22Rv1 (cell line): ENCODE data around the gene LRMDA.

Experiments used
- H3K27ac ChIP-seq: fragments of 450-650 bp; 2 replicates; pipeline ENCODE4 v1.5.1; 2017
- ZFX ChIP-seq: fragments of 450-650 bp; IDR thresholded peaks from 2 replicates; pipeline ENCODE4 v1.6.1; 2017; ENCODE audit warnings: antibody characterized with exemption, borderline replicate concordance
- TF ChIP-seq, protein P1 (sequence below): fragments of 450-650 bp; IDR thresholded peaks from 2 replicates; pipeline ENCODE4 v1.5.1; 2017; ENCODE audit warnings: mild to moderate bottlenecking

LRMDA gene

DNA sequence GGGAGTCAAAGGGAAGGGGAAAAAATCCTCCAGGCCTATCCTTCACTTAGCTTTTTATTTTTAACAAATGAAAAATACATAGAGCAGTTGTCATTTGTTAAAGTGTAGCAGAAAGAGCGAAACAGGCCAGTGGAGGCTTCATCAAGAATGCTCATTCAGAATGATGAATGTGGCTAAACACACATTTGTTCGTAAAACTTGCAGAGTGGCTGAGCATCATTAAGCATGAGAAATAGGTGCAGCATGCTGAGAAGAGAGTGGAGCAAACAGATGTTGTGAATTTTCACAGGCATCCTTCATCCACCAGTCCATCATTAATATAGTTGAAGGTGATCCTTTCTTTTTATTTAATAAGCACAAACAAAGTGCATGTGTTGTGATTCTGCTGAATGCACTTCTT lies 407.6 kb downstream of the LRMDA start:
- no peak overlapping the region for H3K27ac ChIP-seq
- TF ChIP-seq, protein P1, sequence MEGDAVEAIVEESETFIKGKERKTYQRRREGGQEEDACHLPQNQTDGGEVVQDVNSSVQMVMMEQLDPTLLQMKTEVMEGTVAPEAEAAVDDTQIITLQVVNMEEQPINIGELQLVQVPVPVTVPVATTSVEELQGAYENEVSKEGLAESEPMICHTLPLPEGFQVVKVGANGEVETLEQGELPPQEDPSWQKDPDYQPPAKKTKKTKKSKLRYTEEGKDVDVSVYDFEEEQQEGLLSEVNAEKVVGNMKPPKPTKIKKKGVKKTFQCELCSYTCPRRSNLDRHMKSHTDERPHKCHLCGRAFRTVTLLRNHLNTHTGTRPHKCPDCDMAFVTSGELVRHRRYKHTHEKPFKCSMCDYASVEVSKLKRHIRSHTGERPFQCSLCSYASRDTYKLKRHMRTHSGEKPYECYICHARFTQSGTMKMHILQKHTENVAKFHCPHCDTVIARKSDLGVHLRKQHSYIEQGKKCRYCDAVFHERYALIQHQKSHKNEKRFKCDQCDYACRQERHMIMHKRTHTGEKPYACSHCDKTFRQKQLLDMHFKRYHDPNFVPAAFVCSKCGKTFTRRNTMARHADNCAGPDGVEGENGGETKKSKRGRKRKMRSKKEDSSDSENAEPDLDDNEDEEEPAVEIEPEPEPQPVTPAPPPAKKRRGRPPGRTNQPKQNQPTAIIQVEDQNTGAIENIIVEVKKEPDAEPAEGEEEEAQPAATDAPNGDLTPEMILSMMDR: no peak
- no peak for TF ChIP-seq ZFX

DNA sequence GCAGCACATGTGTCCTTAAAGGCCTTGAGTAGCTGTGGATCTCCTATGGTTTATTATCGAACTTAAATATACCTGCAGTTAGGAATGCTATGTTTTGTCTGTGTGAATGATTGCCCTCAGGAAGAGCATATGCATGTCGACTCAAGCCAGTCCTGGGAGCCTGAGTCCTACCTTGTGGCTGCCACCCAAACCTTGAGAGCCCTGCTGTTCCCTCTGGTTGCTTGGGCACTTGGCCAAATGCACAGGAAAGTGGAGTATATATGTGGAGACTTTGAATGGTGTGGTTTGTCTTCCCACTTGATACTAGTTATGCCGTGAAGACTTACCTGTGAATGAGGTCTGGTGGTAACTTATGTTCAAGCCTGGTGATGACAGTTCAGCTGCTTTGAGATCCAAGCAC lies 409.8 kb downstream of the LRMDA start:
- TF ChIP-seq, protein P1: no peak
- no peak for TF ChIP-seq ZFX
- no peak overlapping the region for H3K27ac ChIP-seq

DNA sequence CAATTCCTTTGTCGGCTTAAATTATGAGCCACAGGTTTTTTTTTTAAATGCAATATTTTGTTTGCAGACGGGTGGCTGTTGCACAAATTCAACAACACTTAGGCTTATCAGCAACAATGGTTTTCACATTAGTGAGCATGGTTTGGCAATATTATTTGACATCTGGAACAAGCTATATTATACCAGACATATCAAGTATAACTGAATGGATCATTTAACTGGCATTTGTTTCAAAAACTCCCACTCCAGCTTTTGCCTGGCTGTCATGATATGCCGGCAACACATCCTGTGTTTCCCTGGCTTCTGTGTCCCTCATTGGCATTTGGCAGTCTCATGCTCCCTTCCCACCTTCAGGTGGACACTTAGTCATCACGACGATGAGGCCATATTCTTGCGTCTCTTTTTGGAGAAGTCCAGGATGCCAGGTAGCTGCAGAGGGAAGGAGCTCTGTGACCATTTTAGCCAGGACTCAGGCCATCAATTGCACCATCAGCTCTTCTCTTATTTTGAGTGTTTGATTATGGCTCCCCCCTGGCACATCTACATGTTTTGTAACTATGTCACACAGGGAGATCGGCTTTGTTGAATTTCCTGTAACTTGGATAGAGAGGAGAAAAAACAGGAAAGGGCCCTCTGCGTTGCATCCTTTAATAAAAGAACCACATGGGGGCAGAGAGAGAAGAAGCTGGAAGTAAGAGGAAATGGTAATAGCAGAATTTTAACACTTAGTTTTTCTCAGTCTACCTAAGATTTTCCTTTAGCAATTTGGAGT lies 413.9 kb downstream of the LRMDA start:
- TF ChIP-seq ZFX: no peak
- TF ChIP-seq, protein P1: no peak
- H3K27ac ChIP-seq: no peak overlapping the region

DNA sequence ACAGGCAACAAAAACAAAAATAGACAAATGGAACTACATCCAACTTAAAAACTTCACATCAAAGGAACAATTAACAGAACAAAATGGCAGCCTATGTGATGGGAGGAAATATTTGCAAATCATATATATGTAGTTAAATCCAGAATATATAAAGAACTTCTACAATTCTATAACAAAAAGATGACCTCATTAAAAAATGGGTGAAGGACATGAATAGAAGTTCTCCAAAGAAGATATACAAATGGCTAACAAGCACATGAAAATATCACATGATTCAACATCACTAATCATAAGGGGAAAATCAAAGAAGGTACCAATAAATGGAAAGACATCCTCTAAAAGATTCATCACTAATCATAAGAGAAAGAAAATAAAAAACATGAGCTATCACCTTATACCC lies 416.1 kb downstream of the LRMDA start:
- no peak for TF ChIP-seq ZFX
- TF ChIP-seq, protein P1: no peak
- no peak overlapping the region for H3K27ac ChIP-seq

DNA sequence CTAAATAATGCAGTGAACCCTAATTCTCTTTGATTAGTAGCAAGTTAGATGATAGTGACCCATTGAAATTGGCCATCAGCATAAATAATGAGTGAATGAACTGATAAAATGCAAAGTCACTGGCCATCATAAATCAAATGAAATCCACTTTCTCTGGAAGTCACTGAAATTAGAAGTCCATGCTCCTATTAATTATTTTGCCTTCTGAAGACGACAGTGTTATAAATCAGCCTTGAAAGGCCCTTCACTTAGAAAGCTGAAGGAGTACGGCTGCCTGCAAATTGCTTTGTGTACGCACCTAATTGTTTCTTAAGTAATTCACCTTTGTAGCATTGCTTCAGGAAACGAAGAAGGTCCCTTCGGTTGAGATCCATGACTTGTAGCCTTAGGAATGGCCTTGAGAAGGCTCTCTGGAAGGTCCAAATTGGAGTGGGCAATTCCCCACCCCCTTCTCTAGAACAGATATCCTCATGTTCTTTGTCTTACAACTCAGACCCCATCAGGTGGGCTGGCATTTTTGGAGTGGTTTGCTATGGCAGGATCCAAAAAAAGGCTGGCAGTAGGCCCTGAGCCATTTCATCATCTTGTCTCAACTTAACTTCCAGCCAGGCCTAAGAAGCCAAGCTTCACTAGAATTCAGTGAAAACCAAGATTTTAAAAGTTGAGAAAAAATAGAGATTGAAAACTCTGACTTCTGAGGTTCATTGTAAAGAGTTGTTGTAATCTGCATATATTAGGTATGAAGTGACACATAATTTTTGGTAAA lies 420.3 kb downstream of the LRMDA start:
- no peak for TF ChIP-seq ZFX
- TF ChIP-seq, protein P1: no peak
- H3K27ac ChIP-seq: no peak overlapping the region

DNA sequence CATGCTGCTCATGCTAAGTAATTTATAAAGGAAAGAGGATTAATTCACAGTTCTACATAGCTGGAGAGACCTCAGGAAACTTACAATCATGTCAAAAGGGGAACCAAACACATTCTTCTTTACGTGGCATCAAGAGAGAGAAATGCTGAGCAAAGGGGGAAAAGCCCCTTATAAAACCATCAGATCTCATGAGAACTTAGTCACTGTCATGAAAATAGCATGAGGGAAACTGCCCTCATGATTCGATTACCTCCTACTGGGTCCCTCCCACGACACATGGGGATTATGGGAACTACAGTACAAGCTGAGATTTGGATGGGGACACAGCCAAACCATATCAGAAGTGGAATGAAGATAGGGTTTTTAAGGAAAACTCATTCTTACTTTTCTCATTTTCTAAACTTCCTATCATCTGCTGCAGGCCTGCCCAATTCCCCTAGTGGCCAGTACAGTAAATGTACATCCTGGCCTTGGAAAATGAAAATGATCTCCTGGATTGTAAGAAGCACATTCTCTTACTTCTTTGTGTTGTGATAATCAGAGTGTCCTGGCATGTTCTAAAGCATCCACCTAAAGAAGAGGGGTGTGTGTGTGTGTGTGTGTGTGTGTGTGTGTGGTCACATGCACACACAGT lies 421.5 kb downstream of the LRMDA start:
- TF ChIP-seq ZFX: no peak
- TF ChIP-seq, protein P1: peak; percentile 50
- no peak overlapping the region for H3K27ac ChIP-seq
